ENCODE results near the gene PMEPA1.

PMEPA1 gene

DNA sequence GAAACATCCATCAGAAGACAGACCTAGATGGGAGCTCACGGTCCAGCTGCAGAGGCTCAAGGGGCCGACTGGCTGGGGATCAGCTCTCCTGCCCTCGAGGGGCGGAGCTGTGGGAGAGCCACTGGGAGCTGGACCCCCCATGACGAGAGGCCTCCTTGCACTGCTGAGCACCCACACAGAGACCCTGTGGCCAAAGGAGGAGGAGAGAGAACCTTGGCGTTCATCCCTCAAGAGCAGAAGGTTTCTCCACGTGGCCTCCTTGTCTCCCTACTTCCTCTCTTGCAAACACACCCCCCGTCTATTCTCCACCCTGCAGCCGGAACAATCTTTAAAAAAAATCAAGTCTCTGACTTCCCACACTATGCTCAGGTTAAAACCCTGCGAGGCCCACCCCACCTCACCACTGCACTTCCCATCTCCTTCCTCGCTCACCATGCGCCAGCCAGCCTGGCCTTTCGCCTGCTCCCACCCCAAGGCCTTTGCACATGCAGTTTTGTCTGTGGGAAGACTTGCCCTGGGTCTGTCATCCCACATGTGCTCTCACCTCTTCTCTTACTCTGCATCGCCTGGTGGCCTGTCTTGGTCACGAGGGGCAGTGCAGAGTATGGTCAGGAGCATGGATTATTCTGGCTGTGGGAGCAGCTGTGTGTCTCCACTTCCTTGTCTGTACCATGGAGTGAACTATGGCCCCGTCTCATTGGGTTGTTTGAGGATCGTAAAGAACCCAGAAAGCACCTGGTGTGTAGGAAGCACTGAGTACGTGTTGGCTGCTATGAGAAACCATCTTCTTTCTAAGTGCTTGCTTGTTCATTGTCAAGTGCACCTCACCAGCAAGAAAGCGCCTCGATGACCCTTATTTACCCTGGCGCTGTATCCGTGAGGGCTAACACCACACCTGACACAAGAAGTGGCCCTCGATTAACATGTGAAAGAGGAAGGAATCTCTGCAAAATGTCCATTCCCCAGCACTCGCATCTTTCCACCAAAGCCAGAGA is 32.9 kb downstream of the PMEPA1 start:
- DNase-seq (ENCODE audit: low read depth) = no peak

DNA sequence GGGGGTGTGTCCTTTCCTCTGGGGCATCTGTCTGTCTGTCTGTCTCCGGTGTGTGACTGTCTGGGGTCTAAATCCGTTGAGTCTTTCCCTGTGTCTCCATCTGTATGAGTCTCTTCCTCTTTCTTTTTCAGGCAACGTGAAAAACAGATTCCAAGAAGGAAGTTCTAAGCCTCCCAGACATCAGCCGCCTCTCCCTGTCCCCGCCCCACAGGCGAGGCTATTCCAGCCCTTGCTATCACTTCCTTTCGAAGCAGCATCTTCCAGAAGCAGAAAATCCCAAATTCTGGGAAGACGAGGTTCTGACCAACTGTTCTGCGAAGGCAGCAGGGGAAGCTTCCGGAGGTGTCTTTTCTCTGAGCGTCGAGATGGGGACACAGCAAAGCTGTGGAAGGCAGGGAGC is 34.0 kb downstream of the PMEPA1 start:
- DNase-seq (ENCODE audit: low read depth) = no peak

DNA sequence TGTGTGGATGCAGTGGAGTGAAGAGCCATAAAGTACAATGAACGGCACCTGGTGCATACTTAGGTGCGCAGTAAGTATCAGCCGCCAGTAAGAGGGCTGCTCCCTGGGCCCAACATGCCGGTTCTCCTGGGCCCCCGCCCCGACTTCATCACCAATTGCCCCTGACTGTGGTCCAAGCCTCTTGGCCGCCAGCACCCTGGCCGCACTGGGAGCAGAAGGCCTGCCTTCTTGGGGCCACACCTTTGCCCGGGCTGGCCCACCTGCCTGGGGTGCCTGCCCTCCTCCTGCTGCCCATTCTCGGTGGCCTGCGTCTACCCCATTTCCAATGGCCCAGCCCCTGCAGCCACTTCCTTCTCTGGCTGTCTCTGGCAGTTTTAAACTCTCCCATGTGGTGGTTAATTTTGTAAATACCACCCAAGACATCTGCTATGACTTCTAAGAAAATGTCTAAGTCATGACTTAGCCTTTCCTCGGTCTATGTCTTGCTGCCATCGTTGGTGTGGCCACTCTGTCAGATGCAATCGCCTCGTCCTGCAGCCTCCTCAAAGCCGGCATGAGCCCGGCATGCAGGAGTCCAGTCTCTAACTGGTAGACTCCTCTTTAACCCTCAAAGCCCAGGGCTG is 36.8 kb downstream of the PMEPA1 start:
- no peak for DNase-seq (ENCODE audit: low read depth)

DNA sequence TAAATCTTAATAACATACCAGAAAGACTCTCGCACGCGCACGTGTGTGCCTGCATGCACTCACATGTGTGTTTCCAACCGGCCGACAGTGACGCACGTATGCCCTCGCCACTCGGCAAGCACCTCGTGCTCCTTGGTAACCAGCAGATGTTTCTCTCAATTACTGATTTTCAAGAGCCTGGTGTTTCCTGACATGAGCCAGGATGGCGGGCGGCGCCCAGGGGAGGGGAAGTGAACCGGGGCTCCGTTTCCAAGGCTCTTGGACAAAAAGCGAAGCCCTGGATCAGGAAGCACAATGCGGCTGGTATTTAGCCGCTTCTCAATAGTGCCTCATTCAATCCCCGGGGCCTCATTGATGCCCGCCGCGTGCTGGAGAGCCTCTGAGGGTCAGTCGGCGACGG is 37.7 kb downstream of the PMEPA1 start:
- DNase-seq (ENCODE audit: low read depth) = no peak

DNA sequence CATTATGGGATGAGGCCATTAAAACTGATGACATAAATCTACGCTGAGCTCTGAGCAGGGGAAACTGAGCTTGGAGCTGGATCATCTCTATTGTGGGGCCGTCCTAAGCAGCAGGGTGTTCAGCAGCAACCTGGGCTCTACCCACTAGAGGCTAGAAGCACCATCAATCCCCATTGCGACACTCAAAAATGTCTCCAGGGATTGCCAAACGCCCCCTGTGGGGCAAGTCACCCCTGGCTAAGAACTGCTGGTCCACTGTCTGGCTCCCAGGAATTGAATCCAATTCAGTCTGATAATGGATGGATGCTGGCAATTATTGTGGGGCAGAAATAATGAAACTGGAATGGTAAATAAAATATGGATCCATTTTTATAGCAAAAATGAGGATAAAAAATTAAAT is 38.2 kb downstream of the PMEPA1 start:
- no peak for DNase-seq (ENCODE audit: low read depth)

DNA sequence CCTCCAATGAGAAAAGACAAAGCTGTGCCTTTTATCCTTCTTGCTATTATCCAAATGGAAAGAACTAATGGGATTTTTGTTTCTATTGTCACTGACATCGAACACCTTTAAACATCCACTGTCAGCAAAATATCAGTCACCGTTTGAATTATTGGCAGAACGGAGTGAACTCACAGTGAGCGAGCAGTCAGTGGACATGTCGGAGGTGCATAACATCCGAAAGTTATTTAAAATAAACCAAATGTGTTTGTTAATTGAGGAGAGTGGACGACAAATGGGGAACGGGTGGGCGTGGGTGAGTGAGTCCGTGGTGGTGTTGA is 38.8 kb downstream of the PMEPA1 start:
- DNase-seq (ENCODE audit: low read depth) = no peak

DNA sequence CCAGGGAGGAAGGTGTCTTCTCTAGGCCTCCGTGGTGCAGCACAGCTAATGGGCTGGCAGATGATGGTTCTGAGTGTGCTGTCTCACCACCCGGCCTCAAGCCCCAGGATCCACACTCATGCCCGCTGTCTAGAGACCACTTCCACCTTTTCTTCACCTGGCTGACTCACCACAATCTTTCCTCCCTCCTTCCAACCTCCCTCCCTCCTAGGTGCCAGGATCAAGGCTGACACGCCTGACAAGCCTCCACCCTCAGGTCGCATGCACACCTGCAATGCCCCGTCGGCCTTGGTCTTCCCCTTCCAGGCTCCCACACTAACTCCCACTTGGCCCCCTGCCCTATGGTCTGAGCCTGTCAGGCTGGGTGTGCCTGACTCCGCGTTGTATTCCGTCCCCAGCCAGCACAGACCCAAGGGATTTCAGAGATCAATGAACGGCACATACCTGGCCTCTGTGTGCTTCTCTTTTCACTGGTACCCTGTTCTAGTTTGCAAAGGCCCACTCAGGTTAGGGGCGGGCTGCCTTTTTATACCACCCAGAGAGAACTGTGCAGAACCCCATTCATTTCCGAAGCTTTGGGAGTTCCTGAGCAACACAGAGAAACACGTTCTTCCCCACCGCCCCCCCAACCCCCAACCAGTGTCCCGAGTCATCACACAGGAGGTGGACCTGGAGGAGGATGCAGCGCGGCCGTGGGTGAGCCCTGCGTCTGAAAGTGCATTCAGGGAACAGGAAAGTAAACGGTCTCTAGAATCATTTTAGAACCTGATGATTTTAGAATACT is 39.3 kb downstream of the PMEPA1 start:
- DNase-seq (ENCODE audit: low read depth) = no peak

DNA sequence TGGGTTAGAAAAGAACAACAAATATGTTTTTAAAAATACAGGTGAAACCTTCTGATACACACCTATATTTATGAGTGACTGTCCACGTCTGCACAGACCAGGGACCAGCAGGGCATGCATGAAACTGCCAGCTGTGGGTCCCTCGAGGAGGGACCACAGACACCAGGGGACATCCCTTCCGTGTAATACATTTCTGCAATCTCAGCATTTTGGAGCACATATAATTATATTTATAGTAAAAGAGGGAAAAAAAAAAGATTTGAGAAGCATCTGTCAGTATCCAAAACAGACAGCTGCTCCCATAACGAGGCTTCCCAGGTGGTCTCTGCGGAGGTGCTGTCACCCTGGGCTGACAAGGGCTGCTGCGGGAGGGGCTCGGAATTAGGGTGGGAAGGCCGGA is 40.2 kb downstream of the PMEPA1 start:
- DNase-seq (ENCODE audit: low read depth) = no peak

DNA sequence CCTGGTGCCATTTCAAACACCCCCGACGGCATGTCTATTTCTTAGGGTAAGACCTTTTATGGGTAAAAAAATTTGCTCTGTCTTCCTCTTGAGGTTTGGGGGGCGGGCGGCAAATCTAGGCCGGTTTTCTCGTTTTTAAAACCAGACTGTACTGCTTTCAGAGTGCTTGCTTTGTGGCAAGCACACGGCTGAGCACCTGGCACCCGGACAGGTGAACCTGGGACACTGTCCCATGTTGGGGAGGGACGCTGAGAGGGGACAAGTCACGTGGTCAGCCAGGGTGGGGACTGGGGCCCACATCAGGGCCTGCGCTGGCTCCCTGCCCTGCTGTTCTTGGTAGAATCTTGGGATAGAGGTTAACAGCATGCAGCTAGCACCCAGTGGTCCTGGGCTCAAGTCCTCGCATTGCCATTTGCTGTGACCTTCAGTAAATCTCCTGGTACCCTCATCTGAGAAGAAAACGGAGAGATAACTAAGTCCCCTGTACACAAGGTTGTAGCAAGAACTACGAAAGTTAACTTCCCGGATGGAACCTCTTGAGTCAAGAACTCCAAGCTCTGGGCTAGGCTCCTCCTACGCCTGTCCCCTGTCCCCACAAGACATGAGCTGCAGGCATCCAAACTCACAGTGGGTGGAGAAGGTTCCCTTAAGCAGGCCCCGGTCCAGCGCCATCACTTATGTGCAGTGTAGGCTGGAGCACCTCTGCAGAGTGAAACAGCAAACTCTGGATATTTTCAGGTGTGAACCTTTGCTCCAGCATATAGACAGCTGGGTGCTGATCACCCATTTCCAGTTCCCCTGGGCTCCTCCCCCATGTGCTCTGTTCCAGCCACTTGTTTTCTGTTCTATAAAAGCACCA is 41.7 kb downstream of the PMEPA1 start:
- DNase-seq (ENCODE audit: low read depth) = no peak

DNA sequence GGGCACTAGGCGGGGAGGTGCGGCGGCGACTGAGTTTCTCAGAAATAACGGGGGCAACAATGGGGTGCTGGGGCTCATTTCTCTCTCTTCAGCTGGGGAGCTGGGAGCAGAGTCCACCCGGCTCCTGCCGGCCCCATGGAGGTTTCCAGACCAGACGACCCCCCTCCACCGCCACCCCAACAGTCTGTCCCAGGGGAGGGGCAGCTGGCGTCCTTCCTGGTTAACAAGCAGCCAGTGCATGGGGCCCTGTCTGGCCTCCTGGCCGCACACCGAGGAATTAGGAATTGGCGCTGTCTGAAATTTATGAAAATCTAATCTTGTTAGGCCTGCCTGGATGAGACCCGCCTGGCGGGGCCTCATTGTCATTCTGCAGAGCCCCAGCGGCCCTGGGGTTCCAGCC is 42.4 kb downstream of the PMEPA1 start:
- DNase-seq (ENCODE audit: low read depth) = no peak

DNA sequence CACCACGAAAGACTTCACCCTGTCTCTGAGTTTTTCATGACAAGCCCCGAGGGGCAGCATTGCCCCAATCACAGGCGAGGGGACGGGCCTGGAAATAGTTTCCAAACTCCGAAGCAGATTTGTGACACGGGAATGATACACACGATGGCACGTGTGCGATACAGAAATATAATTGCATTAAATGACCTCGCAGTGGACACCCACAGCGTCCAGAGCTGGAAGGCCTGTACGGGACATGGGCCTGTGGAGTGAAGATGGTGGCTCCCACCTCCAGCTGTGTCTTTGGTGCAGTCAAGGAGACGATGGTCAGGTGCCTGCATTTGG is 43.0 kb downstream of the PMEPA1 start:
- DNase-seq (ENCODE audit: low read depth) = no peak

DNA sequence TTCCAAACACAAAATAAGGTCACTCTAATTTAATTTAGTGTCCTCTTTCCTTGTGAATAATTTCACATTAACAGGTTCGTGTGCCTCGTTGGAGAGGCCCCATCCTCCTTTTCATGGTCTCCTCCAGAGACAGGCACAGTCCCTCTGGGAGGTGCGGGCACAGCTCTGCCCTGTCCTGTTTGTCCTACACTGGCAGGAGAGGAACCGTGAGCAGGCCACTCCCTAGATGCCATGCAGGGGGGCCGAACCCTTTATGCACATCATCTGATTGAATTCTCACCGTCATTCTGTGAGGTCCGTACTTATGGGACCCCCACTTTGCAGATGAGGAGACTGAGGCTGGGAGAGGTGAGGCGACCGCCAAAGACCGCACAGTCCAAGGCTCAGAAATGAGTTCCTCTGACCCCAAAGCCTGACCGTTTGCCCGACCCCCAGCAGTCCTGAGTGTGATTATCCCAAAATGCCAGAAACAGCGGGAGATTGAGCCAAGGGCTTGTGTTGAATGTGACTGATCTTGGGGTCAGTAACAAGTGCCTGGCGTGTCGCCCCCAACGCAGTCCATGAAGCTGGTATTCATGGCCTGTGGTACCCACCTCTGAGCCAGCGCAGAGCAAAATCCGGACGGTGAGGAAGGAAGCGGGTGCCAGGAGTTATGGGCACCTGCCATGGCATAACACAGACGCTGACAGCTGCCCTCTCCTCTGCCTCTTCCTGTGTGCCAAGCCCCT is 43.5 kb downstream of the PMEPA1 start:
- DNase-seq (ENCODE audit: low read depth) = no peak

DNA sequence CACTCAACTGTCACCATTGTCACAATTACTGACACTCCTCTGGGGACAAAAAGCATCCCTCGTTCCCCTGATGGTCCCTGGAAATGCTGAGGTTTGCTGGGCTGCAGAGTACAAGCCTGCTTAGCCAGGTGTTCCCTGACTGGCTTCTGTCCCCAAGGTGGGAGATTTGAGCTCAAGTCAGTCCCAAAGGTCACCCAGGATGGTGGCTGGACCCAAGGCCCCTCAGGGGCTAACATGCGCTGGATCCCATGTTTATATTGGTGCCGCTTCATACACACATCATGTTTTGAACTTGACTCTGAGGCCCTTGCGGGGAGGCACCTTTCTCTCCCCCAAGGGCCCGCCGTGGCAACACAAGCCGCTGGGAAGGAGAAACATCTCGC is 44.2 kb downstream of the PMEPA1 start:
- no peak for DNase-seq (ENCODE audit: low read depth)

DNA sequence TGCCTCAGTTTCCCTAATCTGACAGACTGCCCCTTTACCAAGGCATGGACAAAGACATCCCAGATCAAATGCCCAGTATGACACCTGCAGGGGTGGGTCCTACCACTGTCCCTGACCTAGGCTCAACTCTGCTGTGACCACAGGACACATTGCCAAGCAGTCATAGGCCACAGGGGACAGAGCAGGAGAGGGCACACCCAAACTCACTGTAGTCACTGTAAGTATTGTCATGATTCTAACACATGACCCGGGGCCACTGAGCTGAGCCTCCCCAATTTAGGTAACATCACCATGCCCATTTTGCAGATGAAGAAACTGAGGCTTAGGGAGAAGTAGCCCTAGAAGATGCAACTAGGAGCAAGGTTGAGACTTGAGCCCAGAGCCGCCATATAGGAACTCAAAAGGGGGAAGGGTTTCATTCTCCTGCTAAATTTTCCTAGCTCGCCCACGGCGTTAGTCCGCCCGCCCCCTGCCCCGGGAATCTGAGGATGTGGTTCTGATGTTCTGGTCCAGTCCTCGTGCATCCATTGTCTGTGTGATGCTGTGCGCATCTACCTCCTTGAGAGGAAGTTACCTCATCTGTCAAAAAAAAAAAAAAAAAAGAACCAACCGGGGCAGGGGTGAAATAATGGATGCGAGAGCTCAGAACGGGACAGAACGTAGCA is 44.8 kb downstream of the PMEPA1 start:
- DNase-seq (ENCODE audit: low read depth) = no peak

DNA sequence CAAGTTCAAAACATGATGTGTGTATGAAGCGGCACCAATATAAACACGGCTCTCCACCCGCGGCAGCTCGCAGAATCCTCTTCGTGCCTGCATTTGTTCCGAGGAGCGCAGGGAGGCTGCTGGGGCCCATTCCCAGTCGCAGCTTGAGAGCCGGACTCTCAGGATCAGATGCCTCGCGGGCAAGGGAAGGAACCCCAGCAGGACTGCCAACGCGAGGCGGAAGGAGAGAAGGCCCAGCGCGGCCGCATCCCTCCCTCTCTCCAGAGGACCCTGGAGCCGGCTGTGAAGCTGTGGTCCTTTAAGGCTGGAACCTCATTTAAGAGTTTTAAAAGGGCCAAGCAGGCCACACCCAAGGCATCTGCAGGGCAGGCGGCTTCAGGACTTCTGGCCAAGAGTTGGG is 45.3 kb downstream of the PMEPA1 start:
- no peak for DNase-seq (ENCODE audit: low read depth)

DNA sequence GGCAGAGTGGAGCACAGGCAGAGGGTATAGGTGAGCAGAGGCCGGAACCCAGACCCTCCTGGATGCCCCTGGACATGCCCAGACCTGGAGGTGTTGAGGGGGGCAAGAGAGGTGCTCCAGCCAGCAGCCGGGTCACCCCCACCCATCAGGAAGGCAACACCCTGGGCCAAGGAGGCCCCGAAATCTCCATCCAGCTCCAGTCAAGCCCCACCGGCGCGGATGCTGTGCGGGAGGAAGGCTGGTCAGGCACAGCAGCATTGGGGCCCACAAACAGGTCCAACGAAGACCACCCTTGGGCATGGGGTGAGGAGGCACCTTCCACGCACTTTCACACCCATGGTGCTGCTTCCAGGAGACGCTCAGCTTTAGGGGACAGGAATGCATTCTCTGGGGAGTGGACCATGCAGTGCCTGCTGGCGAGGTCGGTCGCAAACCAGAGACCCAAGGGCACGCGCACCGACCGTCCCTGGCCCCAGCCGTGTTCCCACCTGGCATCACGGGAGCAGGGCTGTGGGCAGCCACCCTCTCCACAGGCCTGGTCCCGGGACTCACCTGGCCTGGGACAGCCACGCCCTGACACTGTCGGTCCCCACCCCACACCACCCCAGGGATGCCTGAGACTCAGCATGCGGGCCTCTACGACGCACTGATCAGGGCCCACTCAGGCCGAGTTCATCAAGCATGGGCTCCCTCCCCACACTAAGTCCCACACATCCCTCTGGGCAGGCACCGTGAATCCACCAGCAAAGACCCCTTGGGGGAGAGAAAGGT is 45.9 kb downstream of the PMEPA1 start:
- DNase-seq (ENCODE audit: low read depth) = no peak

DNA sequence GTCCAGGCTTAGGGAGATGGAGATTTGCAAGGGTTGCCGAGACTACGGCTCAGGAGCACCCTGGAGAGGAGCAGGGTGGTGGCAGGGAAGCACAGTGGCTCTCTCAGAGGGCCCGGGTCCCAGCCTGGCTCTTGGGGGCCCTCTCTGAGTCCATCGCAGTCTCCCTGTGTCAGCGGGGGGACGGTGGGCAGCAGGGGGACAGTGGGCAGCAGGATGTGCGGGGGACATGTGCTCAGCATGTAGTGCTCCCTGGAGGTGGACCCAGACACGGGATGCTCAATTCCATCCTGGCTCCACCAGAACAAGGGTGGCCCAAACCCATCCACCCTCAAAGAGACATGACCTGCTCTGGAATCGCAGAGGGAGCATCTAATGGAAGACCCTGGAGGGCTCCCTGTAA is 46.6 kb downstream of the PMEPA1 start:
- DNase-seq (ENCODE audit: low read depth) = no peak

DNA sequence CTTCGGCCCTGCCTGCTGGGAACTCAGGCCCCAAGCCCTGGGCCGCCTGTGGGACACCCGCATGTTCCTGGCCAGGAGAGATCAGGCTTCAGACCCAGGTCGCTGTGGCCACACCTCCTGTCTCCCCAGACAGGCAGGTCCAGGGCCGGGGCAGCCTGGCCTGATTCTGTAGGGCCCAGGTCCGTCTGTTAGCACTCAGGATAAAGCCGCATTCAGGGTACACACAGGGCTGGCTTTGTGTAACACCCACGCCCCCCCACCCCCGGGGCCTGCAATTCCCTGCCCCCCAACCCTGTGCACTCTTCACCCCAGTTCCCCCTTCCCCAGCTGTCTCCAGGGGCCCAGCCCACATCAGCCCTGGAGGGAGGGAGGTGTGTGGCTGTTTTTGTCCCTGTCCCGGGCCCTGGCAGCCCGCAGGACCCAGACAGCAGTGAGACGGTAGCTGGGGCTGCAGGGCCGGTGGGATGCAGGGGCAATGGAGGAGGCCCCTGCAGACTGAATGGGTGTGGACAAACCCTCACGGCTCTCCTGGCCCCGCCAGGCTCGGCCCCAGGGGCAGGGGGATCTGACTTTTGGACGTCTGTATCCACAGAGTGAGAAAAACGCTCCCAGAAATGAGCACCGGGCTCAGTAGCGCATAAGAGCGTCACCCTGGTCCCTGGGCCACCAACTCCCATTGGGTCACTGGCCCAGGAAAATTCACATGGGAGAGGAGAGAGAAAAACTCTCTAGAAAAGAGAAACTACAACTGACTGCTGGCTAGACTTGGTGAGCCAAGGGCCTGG is 47.2 kb downstream of the PMEPA1 start:
- DNase-seq (ENCODE audit: low read depth) = no peak

DNA sequence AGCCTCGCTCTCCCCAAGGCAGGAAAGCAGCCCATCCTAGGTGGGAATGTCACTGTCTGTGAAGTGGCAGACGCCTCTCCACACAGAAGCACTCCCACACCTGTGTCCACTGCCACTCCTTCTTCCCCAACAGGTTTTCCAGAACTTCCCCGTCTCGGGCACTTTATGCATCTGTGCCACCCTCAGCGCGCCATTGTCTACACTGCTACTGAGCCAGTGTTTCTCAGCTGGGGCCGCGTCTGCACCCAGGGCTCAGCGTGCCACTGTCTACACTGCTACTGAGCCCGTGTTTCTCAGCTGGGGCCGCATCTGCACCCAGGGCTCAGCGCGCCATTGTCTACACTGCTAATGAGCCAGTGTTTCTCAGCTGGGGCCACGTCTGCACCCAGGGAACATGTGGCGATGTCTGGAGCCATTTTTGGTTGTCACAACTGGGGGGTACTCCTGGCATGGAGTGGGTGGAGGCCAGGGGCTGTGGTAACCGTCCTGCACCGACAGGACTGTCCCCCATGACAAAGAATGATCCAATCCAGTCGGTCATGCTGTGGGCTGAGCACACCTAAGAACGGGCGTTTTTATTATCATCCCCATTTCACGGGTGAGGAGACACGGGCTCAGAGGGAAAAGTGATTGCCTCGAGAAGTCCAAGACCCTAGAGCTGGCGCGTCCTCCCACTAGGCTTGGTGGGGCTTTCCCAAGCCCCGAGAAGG is 47.9 kb downstream of the PMEPA1 start:
- no peak for DNase-seq (ENCODE audit: low read depth)

All from activated T-helper 9 cell treated with anti-CD3 and anti-CD28 coated beads, Interleukin-2, amount 50 U/mL, for 16 hours (primary cell).